A549 (cell line): ENCODE results near the gene SAP130.

Source experiments
- BHLHE40 ChIP-seq: IDR thresholded peaks from 2 replicates; pipeline ENCODE4 v1.6.1; 2012; ENCODE audit warnings: low read depth, low read length, inconsistent platforms
- CTCF ChIP-seq: fragments of >200 bp; sonication (Bioruptor Twin); formaldehyde crosslinking; IDR thresholded peaks from 3 replicates; pipeline ENCODE4 v1.5.1; 2016
- ELK1 ChIP-seq: fragments of 150-350 bp; IDR thresholded peaks from 2 replicates; pipeline ENCODE4 v1.6.1; 2014; ENCODE audit warnings: low read depth, mild to moderate bottlenecking, low read length
- EP300 ChIP-seq, 2 experiments: fragments of >200 bp; sonication (Bioruptor Twin); formaldehyde crosslinking; IDR thresholded peaks; 2 replicates in 1 of 2; 3 replicates in 1 of 2; pipeline ENCODE4 v1.6.1; 2016 to 2017
- ESRRA ChIP-seq: fragments of 150-350 bp; IDR thresholded peaks from 2 replicates; pipeline ENCODE4 v1.6.1; 2014; ENCODE audit warnings: mild to moderate bottlenecking, low read length, borderline replicate concordance
- NFE2L2 ChIP-seq: fragments of 150-350 bp; conservative IDR thresholded peaks from 2 replicates; pipeline ENCODE4 v1.6.1; 2014; ENCODE audit warnings: low read length
- NPAS2 ChIP-seq: fragments of 250-450 bp; sonication (Bioruptor Pico); IDR thresholded peaks from 2 replicates; pipeline ENCODE4 v1.8.0; 2022; ENCODE audit warnings: mild to moderate bottlenecking, moderate library complexity, borderline replicate concordance
- POLR2A ChIP-seq: IDR thresholded peaks from 2 replicates; pipeline ENCODE4 v1.6.1; 2012; ENCODE audit warnings: mild to moderate bottlenecking, low read length
- POLR2AphosphoS2 ChIP-seq: conservative IDR thresholded peaks from 2 replicates; pipeline ENCODE4 v1.6.1; 2012; ENCODE audit warnings: low read length, improper control_type of control experiment, inconsistent platforms
- RAD21 ChIP-seq, 2 experiments: fragments of >200 bp in 1 of 2; sonication (Bioruptor Twin) in 1 of 2; formaldehyde crosslinking in 1 of 2; IDR thresholded peaks in 1 of 2; conservative IDR thresholded peaks in 1 of 2; 2 replicates in 1 of 2; 3 replicates in 1 of 2; pipeline ENCODE4 v1.6.1; 2012 to 2018; ENCODE audit warnings: inconsistent platforms in 1 of 2
- RCOR1 ChIP-seq: fragments of 150-350 bp; IDR thresholded peaks from 2 replicates; pipeline ENCODE4 v1.6.1; 2014; ENCODE audit warnings: antibody characterized with exemption, low read length, low read depth
- RNF2 ChIP-seq: fragments of 200-600 bp; sonication (generic); IDR thresholded peaks from 2 replicates; pipeline ENCODE4 v1.6.1; 2016; ENCODE audit warnings: low read depth, mild to moderate bottlenecking, antibody characterized with exemption, moderate library complexity, borderline replicate concordance

DNA sequence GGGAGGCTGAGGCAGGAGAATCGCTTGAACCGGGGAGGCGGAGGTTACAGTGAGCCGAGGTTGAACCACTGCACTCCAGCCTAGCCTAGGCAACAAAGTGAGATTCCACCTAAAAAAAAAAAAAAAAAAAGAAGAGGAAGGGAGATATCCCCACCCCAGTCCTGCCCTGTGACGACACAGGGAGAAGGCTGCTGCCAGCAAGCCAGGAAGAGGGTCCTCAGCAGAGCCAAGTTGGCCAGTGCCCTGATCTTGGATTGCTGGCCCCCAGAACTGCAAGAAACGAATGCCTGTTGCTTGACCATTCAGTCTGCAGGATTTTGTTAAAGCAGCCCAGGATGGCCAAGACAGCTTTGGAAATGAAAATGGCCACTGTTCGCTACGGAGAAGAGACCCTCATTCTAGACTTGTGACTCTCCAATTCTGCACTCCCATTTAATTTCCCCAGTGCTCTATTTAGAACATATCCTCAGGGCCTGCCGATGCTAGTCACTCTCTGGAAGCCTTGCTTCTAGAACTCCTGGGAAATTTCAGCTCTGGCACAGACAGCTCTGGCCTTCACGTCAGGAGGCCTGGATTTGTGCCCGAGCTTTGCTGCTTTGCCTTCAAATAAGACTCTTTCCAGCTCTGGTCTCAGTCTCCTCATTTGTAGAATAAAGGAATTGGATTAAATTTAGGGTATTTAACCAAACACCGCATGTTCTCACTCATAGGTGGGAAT, 126.4 kb downstream of the SAP130 start:
- TF ChIP-seq NFE2L2 (no peak), RNF2 (no peak), POLR2AphosphoS2 (no peak), RAD21 (conservative IDR thresholded peaks at IDR 0.05 in 1 of 2, IDR thresholded peaks at IDR 0.05 in 1 of 2) (no peak), CTCF (no peak), RCOR1 (no peak), BHLHE40 (no peak), POLR2A (no peak), EP300 (IDR thresholded peaks at IDR 0.05) (no peak), ELK1 (no peak), ESRRA (no peak), NPAS2 (CRISPR knock-in tag) (no peak)
